Left renal pelvis (tissue), 4 donors: ENCODE results near the gene MYMX. TPM values are rescaled to one million over a fixed set of nuclear protein-coding genes. Genes with fewer than 3 reads are reported as not detected.

Experiments used
- DNase-seq, 4 donors: peaks; one replicate each; pipeline ENCODE4 v3.0.0-alpha.2; 2013; ENCODE audit warnings: low read depth in 4 of 4, low spot score in 3 of 4
- polyA plus RNA-seq, 4 donors: library from polyadenylated mRNA; unstranded; fragments of 120-200 nt; gene quantifications; one replicate each; pipeline ENCODE4 v1.2.1, GENCODE V29; 2013; ENCODE audit not compliant: insufficient read length in 4 of 4

The MYMX gene
- polyA plus RNA-seq, 4 donors = 0.33 to 1.2 (median 0.83) TPM

DNA sequence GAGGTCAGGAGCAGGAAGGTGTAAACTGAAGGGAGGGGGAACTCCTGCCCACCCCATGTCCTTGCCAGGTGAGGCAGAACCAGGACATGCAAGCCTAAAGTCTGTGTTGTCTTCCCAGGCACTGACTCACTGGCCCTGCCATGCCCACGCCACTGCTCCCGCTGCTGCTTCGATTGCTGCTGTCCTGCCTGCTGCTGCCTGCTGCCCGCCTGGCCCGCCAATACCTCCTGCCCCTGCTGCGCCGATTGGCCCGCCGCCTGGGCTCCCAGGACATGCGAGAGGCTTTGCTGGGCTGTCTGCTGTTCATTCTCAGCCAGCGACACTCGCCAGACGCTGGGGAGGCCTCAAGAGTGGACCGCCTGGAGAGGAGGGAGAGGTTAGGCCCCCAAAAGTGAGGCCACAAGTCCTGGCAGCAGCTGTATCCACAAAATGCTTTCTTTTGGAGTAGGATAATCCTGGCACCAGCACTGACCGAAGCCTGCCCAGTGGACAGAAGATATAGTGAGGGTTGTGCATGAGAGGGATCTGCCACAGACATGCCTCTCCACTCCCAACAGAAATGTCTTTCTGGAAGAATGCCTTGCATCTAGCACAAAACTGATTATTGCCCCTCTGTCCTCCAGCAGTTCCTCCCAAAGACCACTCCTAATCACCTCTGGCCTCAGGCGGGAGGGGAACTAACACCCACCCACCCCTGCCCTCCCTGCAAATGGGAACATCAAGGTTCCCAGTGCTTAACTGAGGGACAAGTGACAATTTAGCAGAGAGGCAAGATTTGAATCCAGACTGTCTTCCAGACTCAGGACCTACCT is 812 bp downstream of the MYMX start:
- no peak for DNase-seq

DNA sequence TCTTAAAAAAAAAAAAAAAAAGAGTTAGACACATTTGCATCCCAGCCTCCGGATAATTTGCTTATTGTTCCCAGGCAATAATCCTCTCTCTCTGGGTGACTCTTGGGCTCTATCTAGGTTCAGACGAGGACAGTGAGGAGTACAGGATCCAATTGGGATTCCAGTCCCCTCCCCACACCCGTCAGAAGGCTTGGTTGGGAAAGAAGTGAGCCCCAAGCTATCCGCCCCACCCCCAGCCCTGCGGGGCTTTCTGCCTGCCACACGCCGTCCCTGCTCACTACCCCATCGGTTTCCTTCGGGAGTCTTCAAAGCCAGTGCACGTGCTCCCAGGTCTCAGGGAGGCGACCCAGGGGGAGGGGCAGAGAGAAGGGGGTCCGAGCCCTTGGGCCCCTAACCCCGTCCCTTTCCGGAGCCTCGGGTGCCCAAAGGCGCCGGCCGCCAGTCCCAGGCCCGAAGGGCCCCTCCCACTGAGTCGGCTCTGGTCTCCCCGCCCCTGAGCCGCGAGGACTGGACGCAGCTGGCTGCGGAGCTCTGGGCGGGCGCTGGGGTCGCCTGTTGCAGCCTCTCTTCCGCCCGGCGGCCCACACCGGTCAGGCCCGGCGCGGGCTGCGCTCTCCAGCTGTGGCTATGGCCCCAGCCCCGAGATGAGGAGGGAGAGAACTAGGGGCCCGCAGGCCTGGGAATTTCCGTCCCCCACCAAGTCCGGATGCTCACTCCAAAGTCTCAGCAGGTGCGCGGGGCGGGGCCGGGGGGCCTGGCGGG is 2.5 kb downstream of the MYMX start:
- peak in 1 of 4 donors; percentile 81 for DNase-seq

DNA sequence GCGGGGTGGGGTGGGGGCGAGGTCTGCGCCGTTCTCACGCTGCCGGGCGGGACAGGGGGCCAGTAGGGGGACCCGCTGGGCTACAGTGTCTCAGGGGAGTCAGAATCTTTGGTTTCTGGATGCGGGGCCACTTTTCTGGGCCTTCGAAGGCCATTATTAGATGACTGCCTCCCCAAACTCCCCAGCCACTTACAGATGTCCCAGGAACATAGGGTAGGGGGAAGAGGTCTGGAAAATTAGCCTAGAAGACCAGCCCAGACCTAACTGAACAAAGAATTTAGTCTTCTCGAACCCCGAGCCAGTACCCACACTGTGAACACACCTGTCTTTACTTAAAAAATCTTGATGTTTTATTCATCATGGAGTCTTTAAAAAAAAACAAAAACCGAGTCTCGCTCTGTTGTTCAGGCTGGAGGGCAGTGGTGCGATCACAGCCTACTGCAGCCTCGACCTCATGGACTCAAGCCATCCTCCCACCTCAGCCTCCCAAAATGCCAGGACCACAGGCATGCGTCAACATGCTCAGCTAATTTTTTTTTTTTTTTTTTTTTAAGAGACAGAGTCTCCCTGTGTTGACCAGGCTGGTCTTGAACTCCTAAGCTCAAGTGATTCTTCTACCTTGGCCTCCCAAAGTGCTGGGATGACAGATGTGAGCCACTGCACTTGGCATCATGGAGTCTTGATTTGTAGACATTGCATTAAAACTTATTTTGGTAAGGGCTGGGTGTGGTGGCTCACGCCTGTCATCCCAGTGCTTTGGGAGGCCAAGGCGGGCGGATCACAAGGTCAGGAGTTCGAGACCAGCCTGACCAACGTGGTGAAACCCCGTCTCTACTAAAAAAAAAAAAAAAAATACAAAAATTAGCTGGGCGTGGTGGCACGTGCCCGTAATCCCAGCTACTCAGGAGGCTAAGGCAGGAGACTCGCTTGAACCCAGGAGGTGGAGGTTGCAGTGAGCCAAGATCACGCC is 3.4 kb downstream of the MYMX start:
- no peak for DNase-seq

DNA sequence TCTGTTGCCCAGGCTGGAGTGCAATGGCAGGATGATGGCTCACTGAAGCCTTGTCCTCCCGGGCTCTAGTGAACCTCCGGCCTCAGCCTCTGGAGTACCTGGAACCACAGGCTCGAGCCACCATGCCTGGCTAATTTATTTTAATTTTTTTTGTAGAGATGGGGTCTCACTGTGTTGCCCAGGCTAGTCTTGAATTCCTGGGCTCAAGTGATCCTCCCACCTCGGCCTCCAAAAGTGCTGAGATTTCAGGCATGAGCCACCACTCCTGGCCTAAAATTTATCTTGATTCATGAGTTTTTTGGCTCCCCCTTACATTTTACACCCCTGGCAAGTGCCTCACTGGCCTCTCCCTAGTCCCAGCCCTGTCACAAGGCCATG is 4.2 kb downstream of the MYMX start:
- DNase-seq = no peak

DNA sequence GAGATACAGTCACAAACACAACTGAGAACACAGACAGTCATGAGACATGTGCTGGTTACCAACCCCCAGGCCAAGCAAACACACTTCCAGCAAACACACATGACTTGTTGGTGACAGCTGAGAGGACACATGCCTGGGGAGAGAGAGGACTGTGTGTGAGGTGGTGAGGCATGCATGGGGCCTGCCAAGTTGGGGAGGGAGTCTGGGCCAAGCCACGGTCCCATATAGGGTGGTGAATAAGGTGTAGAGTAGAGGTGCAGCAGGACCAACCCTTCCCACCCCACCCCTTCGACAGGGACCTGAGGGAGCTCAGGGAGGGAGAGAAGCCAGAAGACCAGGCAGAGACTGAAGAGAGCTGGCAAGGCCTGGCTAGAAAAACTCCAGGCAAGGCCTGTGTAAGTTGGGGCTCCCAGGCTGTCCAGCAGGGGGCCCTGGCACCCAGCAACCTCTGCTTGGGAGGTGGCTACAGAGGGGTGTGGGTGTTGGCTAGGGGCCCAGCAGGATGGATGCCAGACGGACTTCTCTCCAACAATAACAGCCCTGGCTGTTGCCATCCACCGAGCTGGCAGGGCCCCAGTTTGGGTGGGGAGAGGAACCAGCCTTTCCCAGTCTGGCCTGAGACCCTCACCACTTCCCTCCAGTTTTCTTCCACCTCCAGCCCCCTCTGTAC is 4.7 kb downstream of the MYMX start:
- DNase-seq = no peak

DNA sequence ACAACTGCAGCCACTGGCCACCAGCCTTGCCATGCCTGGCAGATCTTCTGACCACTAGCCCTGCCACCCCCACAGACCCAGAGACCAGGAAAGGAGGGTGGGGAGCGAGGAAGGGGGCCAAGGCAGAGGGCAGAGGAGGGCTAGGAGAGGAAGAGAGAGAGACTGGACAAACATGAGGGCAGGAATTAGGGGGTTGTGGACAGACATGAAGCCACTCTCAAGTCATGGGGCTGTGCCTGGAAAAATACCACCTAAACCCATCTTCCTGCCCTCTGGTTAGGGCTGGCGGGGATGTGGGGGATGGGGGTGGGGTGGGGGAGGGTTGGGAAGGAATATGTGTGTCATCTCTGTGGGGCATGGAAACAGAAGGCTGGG is 5.2 kb downstream of the MYMX start:
- no peak for DNase-seq

DNA sequence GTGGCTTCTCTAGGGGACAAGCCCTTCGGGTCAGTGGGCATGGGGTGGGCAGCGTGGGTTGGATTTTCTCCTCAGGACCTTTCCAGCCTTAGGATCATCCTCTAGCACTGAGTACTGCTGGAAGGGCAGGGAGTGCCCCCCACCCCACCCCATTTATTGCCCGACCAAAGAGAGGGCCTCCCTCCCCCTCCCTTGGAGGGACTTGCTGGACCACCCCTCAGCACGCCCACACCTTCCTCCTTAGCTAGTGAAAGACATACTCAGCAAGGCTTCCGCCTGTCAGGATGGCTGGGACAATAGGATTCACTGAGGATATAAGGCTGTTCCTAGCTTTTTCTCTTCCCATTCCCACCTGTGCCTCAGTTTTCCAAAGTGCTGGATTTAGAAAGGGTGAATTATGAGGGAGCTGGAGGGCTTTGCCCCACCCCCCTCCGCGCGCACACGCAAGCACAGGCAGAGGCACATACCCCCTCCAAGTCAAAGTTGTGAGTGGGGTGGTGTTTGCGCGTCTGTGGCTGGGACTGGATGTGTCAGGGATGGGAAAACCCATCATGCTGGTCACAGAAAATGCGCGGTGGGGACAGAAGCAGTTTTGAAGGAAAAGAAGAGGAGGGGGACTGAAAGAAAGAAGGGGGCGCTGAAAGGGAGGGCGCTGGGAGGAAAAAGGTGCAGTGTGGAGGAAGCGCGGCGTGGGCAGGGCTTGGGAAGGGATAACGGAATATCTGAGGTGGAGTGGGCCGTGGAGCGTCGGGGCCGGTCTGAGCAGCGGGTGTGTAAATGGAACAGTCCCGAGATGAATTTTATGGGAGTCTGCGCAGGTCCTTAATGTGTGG is 6.0 kb downstream of the MYMX start:
- DNase-seq = no peak

DNA sequence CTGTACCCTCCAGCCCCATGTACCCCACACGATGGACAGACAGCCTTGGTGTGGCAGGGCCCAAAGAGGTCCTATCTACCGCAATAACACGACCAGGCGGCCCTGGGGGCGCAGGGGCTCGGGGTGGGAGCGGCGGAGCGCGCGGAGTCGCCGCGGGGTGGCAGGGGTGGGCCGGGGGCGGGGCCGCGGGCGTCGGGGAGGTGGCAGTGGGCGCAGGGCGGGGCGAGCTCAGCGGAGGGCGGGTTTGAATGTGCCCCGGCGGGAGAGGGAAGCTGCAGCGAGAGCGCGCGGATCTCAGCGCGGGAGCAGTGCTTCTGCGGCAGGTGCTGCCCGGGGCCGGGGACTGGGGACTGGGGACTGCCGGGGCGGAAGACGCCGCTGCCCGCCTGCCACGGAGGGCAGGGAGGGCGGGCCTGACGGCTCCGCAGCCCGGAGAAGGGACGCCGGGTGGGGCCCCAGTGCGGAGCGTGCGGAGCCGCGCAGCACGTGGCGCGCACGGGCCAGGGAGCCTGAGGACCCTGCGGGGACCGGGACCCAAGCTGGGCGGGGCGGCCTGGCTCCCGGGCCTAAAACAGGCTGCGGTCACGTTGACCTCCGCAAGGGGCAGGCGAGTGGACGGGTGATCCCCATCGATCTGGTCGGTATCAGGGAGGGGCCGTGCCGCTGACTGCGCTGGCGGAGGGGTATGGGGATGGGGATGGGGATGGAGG is 6.7 kb downstream of the MYMX start, which contains the start of gene SLC29A1:
Gene SLC29A1, plus strand, starts transcription at position 277 of the 710 bp plus-strand sequence. CDS start 3,719 bp downstream, outside the sequence.
- no peak for DNase-seq

DNA sequence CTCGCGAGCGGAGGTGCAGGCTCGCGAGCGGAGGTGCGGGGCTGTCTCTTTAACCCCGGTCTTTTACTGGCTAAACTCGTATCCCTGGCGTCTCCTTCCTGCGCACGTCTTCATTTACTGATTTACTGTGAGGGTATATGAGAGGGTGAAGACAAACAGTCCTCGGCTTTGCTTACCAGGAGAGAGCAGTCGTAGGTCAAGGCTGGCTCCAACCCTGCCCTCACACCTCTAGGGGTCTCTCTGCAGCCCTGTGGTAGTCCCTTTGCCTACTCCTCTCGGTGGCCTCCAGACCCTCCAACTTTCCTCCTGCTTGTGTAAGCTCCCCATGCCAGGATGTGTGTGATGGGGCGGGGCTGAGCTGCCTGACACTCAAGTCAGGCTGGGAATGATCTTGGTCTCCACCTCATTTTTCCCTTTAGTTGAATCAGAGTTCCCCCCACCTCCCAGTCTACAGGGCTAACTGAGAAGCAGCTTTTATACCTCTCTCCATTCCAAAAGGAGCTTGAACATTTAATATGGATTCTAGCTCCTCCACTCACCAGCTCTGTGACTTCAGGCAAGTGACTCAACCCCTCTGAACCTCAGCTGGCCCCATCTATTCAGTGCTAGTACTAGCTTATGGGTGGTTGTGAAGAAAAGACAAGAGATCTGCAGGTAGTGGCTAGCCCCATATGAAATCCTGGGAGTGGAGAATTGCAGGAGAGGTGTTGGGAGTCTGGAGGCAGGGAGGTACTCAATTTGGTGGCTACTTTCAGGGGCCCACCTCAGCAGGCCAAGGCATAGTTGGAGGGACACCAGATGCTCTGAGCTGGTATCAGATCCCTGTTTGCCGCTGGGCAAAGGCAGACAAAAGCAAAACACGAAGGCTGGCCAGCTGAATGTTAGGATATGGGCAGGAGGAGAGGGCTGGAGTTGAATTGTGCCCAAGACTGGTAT is 7.6 kb downstream of the MYMX start:
- DNase-seq = no peak

DNA sequence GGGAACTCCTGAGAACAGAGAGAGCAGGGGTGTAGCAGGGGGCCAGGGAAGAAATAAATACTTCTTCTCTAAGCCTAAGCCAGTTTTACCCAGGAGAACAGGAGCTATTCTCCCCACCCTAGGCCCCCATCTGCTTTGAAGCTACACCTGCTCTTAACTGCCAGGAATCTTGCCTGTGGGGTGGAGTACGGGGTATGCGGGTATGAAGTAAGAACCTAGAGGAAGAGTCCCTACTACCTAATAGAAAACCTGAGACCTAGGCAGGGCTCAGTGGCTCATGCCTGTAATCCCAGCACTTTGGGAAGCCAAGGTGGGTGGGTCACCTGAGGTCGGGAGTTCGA is 8.2 kb downstream of the MYMX start:
- no peak for DNase-seq

DNA sequence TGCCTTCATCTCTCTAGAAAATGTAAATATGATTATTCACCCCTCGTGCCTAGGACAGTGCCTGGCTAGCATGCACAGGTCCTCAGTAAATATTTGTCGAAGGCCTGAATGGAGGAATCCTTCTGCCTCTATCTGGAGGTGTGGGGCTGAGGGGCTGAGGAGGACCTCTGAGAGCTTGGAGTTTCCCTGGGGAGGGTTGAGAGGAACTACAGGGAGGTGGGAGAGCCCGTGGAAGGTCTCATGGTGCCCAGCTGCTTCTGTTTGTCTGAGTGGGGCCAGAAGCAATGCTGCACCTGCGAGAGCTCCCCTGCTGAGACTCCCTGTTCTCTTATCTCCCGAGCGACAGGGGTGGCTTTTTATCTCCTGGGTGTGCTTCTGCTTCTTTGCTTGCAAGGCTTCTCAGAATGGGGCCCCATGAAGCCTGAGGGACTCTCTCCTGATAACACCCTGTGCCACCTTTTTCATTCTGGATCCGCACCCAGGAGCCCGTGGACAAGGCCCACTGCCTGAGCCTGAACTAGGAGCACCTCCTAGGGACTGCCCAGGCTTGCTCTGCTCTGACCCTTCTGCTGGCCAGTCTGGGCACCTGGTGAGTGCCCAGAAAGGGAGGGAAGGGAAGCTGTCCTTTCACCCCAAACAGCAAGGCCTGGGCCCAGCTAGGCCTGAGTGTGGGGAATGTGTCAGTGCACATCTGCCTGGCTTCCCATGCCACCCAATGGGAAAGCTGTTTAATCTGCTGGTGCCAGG is 9.0 kb downstream of the MYMX start:
- no peak for DNase-seq

DNA sequence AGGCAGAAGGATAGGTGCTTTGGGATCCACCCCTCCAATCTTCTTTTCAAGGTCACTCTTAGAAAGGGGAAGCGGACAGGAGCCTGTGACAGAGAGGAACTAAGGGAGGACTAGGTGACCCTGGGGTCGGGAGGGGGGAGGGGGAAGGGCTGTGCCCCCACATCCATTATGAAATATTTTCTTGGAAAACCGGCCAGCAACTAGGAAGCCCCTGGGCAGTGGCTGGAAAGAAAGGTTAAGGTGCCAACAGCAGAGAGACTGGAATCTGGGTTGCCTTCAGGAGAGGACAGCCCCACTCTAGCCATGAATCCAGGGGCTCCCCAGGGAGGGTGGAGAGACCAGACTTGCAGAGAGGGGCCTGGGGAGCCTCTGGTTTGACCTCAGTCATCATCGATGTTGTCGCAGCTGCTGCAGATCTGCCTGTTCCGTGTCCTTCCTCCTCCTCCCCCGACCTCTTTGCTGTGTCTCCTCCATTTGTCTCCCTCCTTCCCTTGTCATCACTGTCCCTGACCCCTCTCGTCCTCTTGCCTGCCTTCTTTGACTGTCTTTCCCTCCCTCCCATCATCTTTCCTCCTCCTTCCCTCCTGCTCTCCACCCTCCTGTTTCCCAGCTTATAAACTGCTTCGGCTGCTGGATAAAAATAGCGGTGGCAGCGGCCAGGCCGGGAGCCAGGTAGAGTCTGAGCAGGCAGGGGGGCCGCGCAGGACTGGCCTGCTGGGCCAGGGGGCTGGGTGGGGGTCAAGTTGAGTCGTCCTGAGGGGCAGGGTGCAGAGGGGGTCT is 9.8 kb downstream of the MYMX start:
- DNase-seq = no peak

DNA sequence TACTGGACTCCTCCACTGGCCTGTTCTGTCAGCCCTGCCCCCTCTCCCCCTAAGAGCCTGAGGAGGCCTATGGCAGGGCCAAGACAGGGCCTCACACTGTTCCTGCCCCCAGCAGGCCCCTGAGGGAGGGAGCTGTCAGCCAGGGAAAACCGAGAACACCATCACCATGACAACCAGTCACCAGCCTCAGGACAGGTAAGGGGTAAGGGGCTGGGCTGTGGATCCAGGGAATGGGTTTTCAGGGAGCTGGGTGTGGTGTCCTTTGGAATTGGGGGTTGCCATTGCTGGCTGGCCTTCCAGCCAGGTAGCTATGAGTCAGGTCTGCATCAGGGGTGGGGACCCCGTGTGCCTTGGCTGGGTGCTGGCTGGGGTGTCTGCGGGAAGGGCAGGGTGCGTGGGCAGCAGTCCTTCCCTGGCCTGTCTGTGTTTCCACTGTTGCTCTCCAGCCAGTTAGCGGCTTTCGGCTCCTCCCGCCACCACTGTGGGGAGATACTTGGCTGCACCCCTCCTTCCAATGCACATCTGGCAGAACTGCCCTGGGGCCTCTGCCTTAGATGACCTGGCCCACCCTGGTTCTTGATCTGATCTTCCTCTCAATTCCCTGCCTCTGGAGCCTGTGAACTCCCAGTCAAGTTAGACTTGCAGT is 10.5 kb downstream of the MYMX start:
- DNase-seq = no peak

DNA sequence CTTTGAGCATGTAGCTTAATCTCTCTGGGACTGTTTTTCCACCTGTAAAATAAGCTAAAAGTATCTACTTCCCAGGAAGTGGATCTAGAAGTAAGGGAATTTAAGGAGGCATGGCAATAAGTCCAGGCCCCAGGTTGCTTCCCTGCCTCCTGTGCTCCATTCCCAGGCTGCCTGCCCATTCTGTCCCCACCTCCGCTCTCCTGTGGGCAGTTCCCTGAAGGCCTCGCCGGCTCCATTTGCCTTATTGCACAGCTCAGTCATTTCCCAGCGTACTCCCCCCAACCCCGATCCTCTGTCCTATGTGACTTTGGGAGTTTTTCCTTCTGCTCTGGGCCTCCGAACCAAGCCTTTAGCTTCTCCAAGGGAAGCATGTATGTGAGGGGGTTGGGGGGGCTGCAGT is 11.3 kb downstream of the MYMX start:
- DNase-seq = no peak

DNA sequence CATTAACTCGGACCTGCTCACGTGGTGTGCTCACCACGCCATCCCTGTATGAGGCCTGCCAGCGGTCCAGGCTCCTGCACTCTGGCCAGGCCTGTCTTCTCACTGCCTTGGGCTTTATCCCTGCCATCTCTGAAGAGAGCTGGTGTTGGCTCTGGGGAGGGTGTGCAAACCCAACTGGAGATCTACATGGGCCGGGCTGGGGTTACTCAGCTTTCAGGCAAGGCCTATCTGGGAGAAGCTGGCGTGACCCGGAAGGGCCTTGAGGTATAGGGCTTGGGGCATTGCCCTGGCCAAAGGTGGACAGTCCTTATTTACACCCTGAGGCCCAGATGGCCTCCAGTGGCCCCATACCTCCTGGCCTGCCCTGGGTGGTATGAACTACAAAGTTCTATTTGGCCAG is 11.7 kb downstream of the MYMX start:
- no peak for DNase-seq

DNA sequence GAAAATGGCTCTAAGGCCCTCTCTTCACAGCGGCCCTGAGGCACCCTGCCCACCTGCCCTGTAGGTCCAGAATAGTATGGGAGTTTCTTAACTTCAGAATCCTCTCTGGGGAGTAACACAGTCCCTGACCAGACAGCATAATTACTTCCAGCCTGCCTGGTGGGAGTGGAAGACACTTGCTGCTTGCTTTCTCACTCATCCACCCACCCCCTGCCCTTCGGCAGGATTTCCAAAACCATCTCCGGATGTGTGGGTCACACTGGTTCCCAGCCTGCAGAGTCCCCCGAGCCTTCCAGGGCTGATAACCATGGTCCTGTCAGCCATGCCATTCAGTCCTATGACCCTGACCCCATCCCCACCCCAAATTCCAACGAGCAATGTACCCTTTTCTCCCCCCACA is 12.1 kb downstream of the MYMX start:
- no peak for DNase-seq
